ENCODE data around the gene PLXNA2. TPM values are rescaled to one million over a fixed set of nuclear protein-coding genes. Genes with fewer than 3 reads are reported as not detected.
A peak's percentile ranks its signal among the peaks of the same experiment; 100 is the strongest.

The PLXNA2 gene
- total and polyA plus RNA-seq, 8 donors: 48.7 to 137 (median 72.9) TPM

GRCh38 chr1:208243527-208243966 is 637 bp downstream of the PLXNA2 start:
- no peaks in the 10 kb centered on the region for H3K9me3 ChIP-seq
- intact Hi-C loops (cut with DNase I): loop anchor here in 1 of 3 donors (10.0 kb wide), 1 partner anchor 219 kb away; no protein-coding TSS in a partner anchor
- no peaks in the 10 kb centered on the region for H3K36me3 ChIP-seq
- H3K27me3 ChIP-seq: no peaks in the 10 kb centered on the region
- ATAC-seq: peak in 3 of 4 donors; percentile 5 to 21 (median 6)
- 0 to 1% methylated on average over 36 to 54 of the region's 54 CpGs for WGBS, 2 donors
- peak in 3 of 6 donors; percentile 50 to 78 (median 74) for DNase-seq
- TF ChIP-seq, protein P1, sequence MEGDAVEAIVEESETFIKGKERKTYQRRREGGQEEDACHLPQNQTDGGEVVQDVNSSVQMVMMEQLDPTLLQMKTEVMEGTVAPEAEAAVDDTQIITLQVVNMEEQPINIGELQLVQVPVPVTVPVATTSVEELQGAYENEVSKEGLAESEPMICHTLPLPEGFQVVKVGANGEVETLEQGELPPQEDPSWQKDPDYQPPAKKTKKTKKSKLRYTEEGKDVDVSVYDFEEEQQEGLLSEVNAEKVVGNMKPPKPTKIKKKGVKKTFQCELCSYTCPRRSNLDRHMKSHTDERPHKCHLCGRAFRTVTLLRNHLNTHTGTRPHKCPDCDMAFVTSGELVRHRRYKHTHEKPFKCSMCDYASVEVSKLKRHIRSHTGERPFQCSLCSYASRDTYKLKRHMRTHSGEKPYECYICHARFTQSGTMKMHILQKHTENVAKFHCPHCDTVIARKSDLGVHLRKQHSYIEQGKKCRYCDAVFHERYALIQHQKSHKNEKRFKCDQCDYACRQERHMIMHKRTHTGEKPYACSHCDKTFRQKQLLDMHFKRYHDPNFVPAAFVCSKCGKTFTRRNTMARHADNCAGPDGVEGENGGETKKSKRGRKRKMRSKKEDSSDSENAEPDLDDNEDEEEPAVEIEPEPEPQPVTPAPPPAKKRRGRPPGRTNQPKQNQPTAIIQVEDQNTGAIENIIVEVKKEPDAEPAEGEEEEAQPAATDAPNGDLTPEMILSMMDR (IDR thresholded peaks at IDR 0.05): no peak
- H3K27ac ChIP-seq: peak overlapping the region; percentile 64 to 89 (median 83)
- H3K4me1 ChIP-seq: peaks cover 0 to 22% (median 7%) of the 10 kb centered on the region in 3 donors
- peak overlapping the region; percentile 83 to 98 (median 94) for H3K4me3 ChIP-seq
- no peak for FAIRE-seq

GRCh38 chr1:208242941-208243526 is 1.1 kb downstream of the PLXNA2 start:
- ATAC-seq (peak; percentile 5 to 45 (median 18)), FAIRE-seq (no peak), DNase-seq (peak in 4 of 6 donors; percentile 45 to 80 (median 66))
- TF ChIP-seq, protein P1 (IDR thresholded peaks at IDR 0.05): no peak
- Histone ChIP-seq H3K27me3 (no peaks in the 10 kb centered on the region), H3K36me3 (no peaks in the 10 kb centered on the region), H3K27ac (peak overlapping the region; percentile 64 to 89 (median 83)), H3K4me3 (peak overlapping the region; percentile 83 to 98 (median 94)), H3K9me3 (no peaks in the 10 kb centered on the region), H3K4me1 (peaks cover 0 to 28% (median 12%) of the 10 kb centered on the region in 3 donors)
- intact Hi-C loops (cut with DNase I): loop anchor here in 1 of 3 donors (10.0 kb wide), 1 partner anchor 218 kb away; no protein-coding TSS in a partner anchor
- 1% methylated on average over 48 to 54 of the region's 54 CpGs for WGBS, 2 donors

DNA sequence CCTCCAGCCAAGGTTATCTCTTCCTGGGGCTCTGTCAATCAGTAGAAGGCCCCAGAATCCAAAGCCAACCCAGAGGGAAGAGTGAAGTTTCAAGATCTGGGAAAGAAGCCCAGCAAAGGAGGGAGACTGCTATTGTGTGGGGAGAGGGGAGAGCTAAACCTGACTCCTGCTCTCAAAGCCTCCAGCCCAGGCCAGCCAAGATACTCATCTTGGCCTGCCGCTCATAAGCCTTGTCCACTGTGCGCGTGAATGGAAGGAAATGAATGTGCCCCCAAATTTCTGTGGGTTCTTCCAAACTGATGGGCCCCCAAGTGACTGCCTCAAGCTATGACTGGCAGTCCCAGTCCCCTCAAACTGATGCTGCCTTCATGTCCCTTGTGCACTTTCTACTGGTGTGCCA is 2.0 kb downstream of the PLXNA2 start:
- Histone ChIP-seq H3K4me1 (peaks cover 0 to 35% (median 19%) of the 10 kb centered on the region in 3 donors), H3K27me3 (no peaks in the 10 kb centered on the region), H3K9me3 (no peaks in the 10 kb centered on the region), H3K36me3 (no peaks in the 10 kb centered on the region), H3K27ac (peak overlapping the region in 3 of 4 donors; percentile 82 to 89 (median 84)), H3K4me3 (peak overlapping the region; percentile 83 to 98 (median 94))
- 35 to 36% methylated on average over 3 of the region's 3 CpGs for WGBS, 2 donors
- intact Hi-C loops (cut with DNase I): loop anchor here in 1 of 3 donors (10.0 kb wide), 1 partner anchor 217 kb away; no protein-coding TSS in a partner anchor
- no peak for FAIRE-seq
- TF ChIP-seq, protein P1 (IDR thresholded peaks at IDR 0.05): no peak
- no peak for DNase-seq
- no peak for ATAC-seq

DNA sequence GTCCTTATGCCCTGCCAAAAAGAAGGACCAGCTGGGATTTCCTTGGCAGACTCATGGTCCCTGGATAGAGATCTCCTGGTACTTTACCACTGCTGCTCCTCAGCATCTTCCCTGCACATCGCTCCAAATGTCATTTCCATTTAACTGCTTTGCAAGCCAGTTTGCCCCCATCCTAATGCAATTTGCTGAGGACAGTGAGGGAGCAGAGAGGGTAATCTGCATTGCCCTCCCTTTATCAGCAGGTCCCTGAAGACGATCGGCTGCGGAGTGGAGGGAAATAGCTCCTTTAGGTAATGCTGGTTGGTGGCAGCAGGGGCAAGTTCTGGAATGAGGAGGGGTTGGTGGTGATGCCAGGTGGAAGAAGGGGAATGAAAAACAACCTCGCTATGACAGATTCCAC is 2.7 kb downstream of the PLXNA2 start:
- Histone ChIP-seq H3K27me3 (no peaks in the 10 kb centered on the region), H3K4me3 (peak overlapping the region; percentile 13 to 98 (median 94)), H3K36me3 (no peaks in the 10 kb centered on the region), H3K27ac (peak overlapping the region in 2 of 4 donors; percentile 84 to 89), H3K9me3 (no peaks in the 10 kb centered on the region), H3K4me1 (peaks cover 5 to 41% (median 26%) of the 10 kb centered on the region in 3 donors)
- 32 to 37% methylated on average over 5 of the region's 5 CpGs for WGBS, 2 donors
- ATAC-seq (no peak), DNase-seq (no peak), FAIRE-seq (no peak)
- TF ChIP-seq, protein P1 (IDR thresholded peaks at IDR 0.05): no peak
- intact Hi-C loops (cut with DNase I): loop anchor here in 1 of 3 donors (10.0 kb wide), 1 partner anchor 217 kb away; no protein-coding TSS in a partner anchor

Measured in pancreas (tissue), 10 donors.